Stimulated activated CD4-positive, alpha-beta T cell treated with anti-CD3 and anti-CD28 coated beads, Interleukin-1b, Interleukin-23, amount 100 ng/mL, for 24 hours (primary cell): Measurements from ENCODE around the gene BEGAIN.

Source experiments
- DNase-seq, 4 experiments: peaks; one replicate each; pipeline ENCODE4 v3.0.0-alpha.2; 2020; ENCODE audit warnings: low read depth in 4 of 4, low spot score in 1 of 4

The BEGAIN gene

GRCh38 chr14:100601914-100602313 is 14.7 kb upstream of the BEGAIN start:
- no peak for DNase-seq

GRCh38 chr14:100601064-100601463 is 13.8 kb upstream of the BEGAIN start:
- DNase-seq = no peak

- DNase-seq = no peak
These were observed 12.8 kb upstream of the BEGAIN start for GRCh38 chr14:100599981-100600380.

GRCh38 chr14:100594625-100594951 is 7.4 kb upstream of the BEGAIN start:
- no peak for DNase-seq

GRCh38 chr14:100593751-100594624 is 6.8 kb upstream of the BEGAIN start:
- no peak for DNase-seq

GRCh38 chr14:100592972-100593371 is 5.8 kb upstream of the BEGAIN start:
- DNase-seq = no peak

GRCh38 chr14:100592461-100592891 is 5.3 kb upstream of the BEGAIN start:
- DNase-seq = no peak

- DNase-seq = no peak
These were observed 4.5 kb upstream of the BEGAIN start for GRCh38 chr14:100591453-100592371.

GRCh38 chr14:100590726-100591452 is 3.7 kb upstream of the BEGAIN start:
- DNase-seq = no peak

GRCh38 chr14:100589760-100590469 is 2.7 kb upstream of the BEGAIN start:
- no peak for DNase-seq

GRCh38 chr14:100589071-100589759 is 2.0 kb upstream of the BEGAIN start:
- DNase-seq = no peak

- no peak for DNase-seq
These were observed 1.5 kb upstream of the BEGAIN start for GRCh38 chr14:100588671-100589070.

- no peak for DNase-seq
These were observed 670 bp upstream of the BEGAIN start for GRCh38 chr14:100587763-100588411.

- peak in 2 of 4 experiments; percentile 28 to 38 for DNase-seq
These were observed 673 bp downstream of the BEGAIN start for GRCh38 chr14:100586403-100587085.

- DNase-seq = no peak
These were observed 1.1 kb downstream of the BEGAIN start for GRCh38 chr14:100586153-100586402.

- DNase-seq = no peak
These were observed 1.6 kb downstream of the BEGAIN start for GRCh38 chr14:100585448-100586152.

- DNase-seq = no peak
These were observed 2.9 kb downstream of the BEGAIN start for GRCh38 chr14:100584056-100585031.

GRCh38 chr14:100583245-100583644 is 4.0 kb downstream of the BEGAIN start:
- DNase-seq = no peak
